Naive thymus-derived CD8-positive, alpha-beta T cell (primary cell): ENCODE results near the gene ALPP. TPM values are rescaled to one million over a fixed set of nuclear protein-coding genes. Genes with fewer than 3 reads are reported as not detected.
A peak's percentile ranks its signal among the peaks of the same experiment; 100 is the strongest.
"Not testable (repeated sequence)": the region's sequence is repeated elsewhere in the genome, so short reads cannot be mapped to it uniquely, and the experiment has no call there.

Experiments used
- ATAC-seq, 2 donors: fragments of 150-1000 bp; cut with Tn5 transposase in 1 of 2; sonication (Bioruptor Pico), chemical (Tn5 transposase) in 1 of 2; 1 replicate in 1 of 2; 2 replicates in 1 of 2; pipeline ENCODE4 v1.10.0; 2021; ENCODE audit warnings: mild to moderate bottlenecking in 2 of 2, moderate library complexity in 2 of 2
- POLR2A ChIA-PET: fragments of 350-600 bp; sonication (Branson Sonifier 250); formaldehyde crosslinking; loops from one replicate; lab custom pipeline; 2021; ENCODE audit warnings: antibody characterized with exemption; lab: Charles Lee
- DNase-seq, 10 donors: peaks; one replicate each; pipeline versions ENCODE4 v3.0.0 to v3.0.0-alpha.2; 2020 to 2022
- H3K27ac Mint-ChIP-seq, 10 donors: one replicate each; pipeline ENCODE4 v1.8.0; 2020 to 2022; ENCODE audit warnings: mild to moderate bottlenecking in 10 of 10, mixed read lengths in 10 of 10, moderate library complexity in 4 of 10, inconsistent platforms in 1 of 10
- H3K27me3 Mint-ChIP-seq, 5 donors: one replicate each; pipeline ENCODE4 v1.8.0; 2021 to 2022; ENCODE audit warnings: mixed read lengths in 5 of 5
- H3K36me3 Mint-ChIP-seq, 3 donors: one replicate each; pipeline ENCODE4 v1.8.0; 2020 to 2022; ENCODE audit warnings: mixed read lengths in 3 of 3, mild to moderate bottlenecking in 2 of 3, inconsistent platforms in 1 of 3
- H3K4me1 Mint-ChIP-seq, 4 donors: one replicate each; pipeline ENCODE4 v1.8.0; 2021 to 2022; ENCODE audit warnings: mixed read lengths in 4 of 4
- H3K4me3 Mint-ChIP-seq, 10 donors: one replicate each; pipeline ENCODE4 v1.8.0; 2020 to 2022; ENCODE audit warnings: mild to moderate bottlenecking in 10 of 10, mixed read lengths in 10 of 10, moderate library complexity in 6 of 10, inconsistent platforms in 1 of 10
- H3K9me3 Mint-ChIP-seq, 9 donors: one replicate each; pipeline ENCODE4 v1.8.0; 2020 to 2022; ENCODE audit warnings: mixed read lengths in 9 of 9, mild to moderate bottlenecking in 3 of 9, inconsistent platforms in 1 of 9, moderate library complexity in 1 of 9
- polyA plus RNA-seq, 3 donors: library from polyadenylated mRNA; unstranded; fragments of 300-500 nt; fragmentation: Illumina TruSeq; gene quantifications; one replicate each; pipeline ENCODE4 v1.2.3, GENCODE V29; 2021
- total RNA-seq, 8 experiments: library from RNA in 2 of 8; stranded (reverse) in 2 of 8; gene quantifications; one replicate each; pipeline ENCODE4 v1.2.3 and lab custom pipeline; 2021 to 2026

The ALPP gene
- not detected for total RNA-seq
- polyA plus RNA-seq = not detected
- total RNA-seq (lab: John Stamatoyannopoulos, UW) = 0 to 0.09 (median 0) reads per million in 6 experiments

GRCh38 chr2:232378735-232379151, at the start of gene ALPP:
ALPP (plus strand) TSS chr2:232378751; CDS start chr2:232378803, 52 bp downstream.
- H3K27me3 Mint-ChIP-seq = peaks cover 1 to 23% (median 8%) of the 10 kb centered on the region in 5 donors
- ATAC-seq, H3K36me3 Mint-ChIP-seq, H3K27ac Mint-ChIP-seq, POLR2A ChIA-PET, H3K4me1 Mint-ChIP-seq, DNase-seq, H3K9me3 Mint-ChIP-seq: not testable (repeated sequence)
- peak within 1 kb of the TSS in 2 of 10 donors; percentile 12 to 13 for H3K4me3 Mint-ChIP-seq

GRCh38 chr2:232329716-232330067, 48.9 kb upstream of the ALPP start:
- no peaks in the 10 kb centered on the region for H3K27me3 Mint-ChIP-seq
- ATAC-seq (no peak), DNase-seq (no peak)
- no peak overlapping the region for H3K4me3 Mint-ChIP-seq
- POLR2A ChIA-PET = no interaction called here
- no peaks in the 10 kb centered on the region for H3K36me3 Mint-ChIP-seq
- H3K9me3 Mint-ChIP-seq = no peaks in the 10 kb centered on the region
- H3K27ac Mint-ChIP-seq = no peak overlapping the region
- H3K4me1 Mint-ChIP-seq = peaks cover 3 to 24% (median 14%) of the 10 kb centered on the region in 4 donors

GRCh38 chr2:232330068-232330999, 48.2 kb upstream of the ALPP start:
- no peaks in the 10 kb centered on the region for H3K27me3 Mint-ChIP-seq
- no peaks in the 10 kb centered on the region for H3K36me3 Mint-ChIP-seq
- no peaks in the 10 kb centered on the region for H3K9me3 Mint-ChIP-seq
- no peak overlapping the region for H3K27ac Mint-ChIP-seq
- POLR2A ChIA-PET = no interaction called here
- DNase-seq (peak in 1 of 10 donors; percentile 53), ATAC-seq (no peak)
- peaks cover 3 to 20% (median 14%) of the 10 kb centered on the region in 4 donors for H3K4me1 Mint-ChIP-seq
- H3K4me3 Mint-ChIP-seq = no peak overlapping the region

- H3K9me3 Mint-ChIP-seq, H3K27me3 Mint-ChIP-seq, ATAC-seq, H3K4me3 Mint-ChIP-seq, H3K36me3 Mint-ChIP-seq, POLR2A ChIA-PET, H3K27ac Mint-ChIP-seq: not testable (repeated sequence)
- peak in 1 of 10 donors; percentile 32 for DNase-seq
- H3K4me1 Mint-ChIP-seq = peaks cover 3 to 20% (median 14%) of the 10 kb centered on the region in 4 donors
Observed at GRCh38 chr2:232331061-232331460, 47.5 kb upstream of the ALPP start.

GRCh38 chr2:232331641-232332040, 46.9 kb upstream of the ALPP start:
- H3K9me3 Mint-ChIP-seq, H3K4me3 Mint-ChIP-seq, H3K27me3 Mint-ChIP-seq, H3K27ac Mint-ChIP-seq, H3K36me3 Mint-ChIP-seq, ATAC-seq, POLR2A ChIA-PET: not testable (repeated sequence)
- H3K4me1 Mint-ChIP-seq = peaks cover 3 to 16% (median 12%) of the 10 kb centered on the region in 4 donors
- DNase-seq = peak in 1 of 10 donors; percentile 32

GRCh38 chr2:232332244-232332939, 46.2 kb upstream of the ALPP start:
- H3K4me1 Mint-ChIP-seq, H3K9me3 Mint-ChIP-seq, H3K36me3 Mint-ChIP-seq, H3K27me3 Mint-ChIP-seq, ATAC-seq, POLR2A ChIA-PET, H3K4me3 Mint-ChIP-seq: not testable (repeated sequence)
- peak overlapping the region in 1 of 10 donors; percentile 9 for H3K27ac Mint-ChIP-seq
- peak in 2 of 10 donors; percentile 3 to 54 for DNase-seq

- H3K4me3 Mint-ChIP-seq = no peak overlapping the region
- peaks cover 0 to 4% (median under 1%) of the 10 kb centered on the region in 4 donors for H3K4me1 Mint-ChIP-seq
- ATAC-seq = no peak
- no peaks in the 10 kb centered on the region for H3K9me3 Mint-ChIP-seq
- peaks cover 0 to 2% (median 0%) of the 10 kb centered on the region in 3 donors for H3K36me3 Mint-ChIP-seq
- POLR2A ChIA-PET = no interaction called here
- no peaks in the 10 kb centered on the region for H3K27me3 Mint-ChIP-seq
- peak in 1 of 10 donors; percentile 26 for DNase-seq
- H3K27ac Mint-ChIP-seq = no peak overlapping the region
Observed at GRCh38 chr2:232332940-232333259, 45.7 kb upstream of the ALPP start.

GRCh38 chr2:232333361-232334135, 45.0 kb upstream of the ALPP start:
- Mint-ChIP-seq H3K9me3 (no peaks in the 10 kb centered on the region), H3K36me3 (peaks cover 0 to 2% (median 0%) of the 10 kb centered on the region in 3 donors), H3K4me1 (peaks cover 0 to 2% (median 0%) of the 10 kb centered on the region in 4 donors), H3K27me3 (no peaks in the 10 kb centered on the region), H3K27ac (no peak overlapping the region), H3K4me3 (no peak overlapping the region)
- ATAC-seq (no peak), DNase-seq (peak in 2 of 10 donors; percentile 15 to 61)
- POLR2A ChIA-PET = no interaction called here

- DNase-seq = peak in 2 of 10 donors; percentile 7 to 59
- POLR2A ChIA-PET, H3K27ac Mint-ChIP-seq, H3K27me3 Mint-ChIP-seq, ATAC-seq, H3K36me3 Mint-ChIP-seq, H3K9me3 Mint-ChIP-seq, H3K4me1 Mint-ChIP-seq, H3K4me3 Mint-ChIP-seq: not testable (repeated sequence)
Observed at GRCh38 chr2:232334136-232334884, 44.2 kb upstream of the ALPP start.

- ATAC-seq, H3K27ac Mint-ChIP-seq, H3K36me3 Mint-ChIP-seq, H3K4me3 Mint-ChIP-seq, DNase-seq, H3K4me1 Mint-ChIP-seq, H3K9me3 Mint-ChIP-seq, POLR2A ChIA-PET, H3K27me3 Mint-ChIP-seq: not testable (repeated sequence)
Observed at GRCh38 chr2:232334885-232335205, 43.7 kb upstream of the ALPP start.

GRCh38 chr2:232335206-232335858, 43.2 kb upstream of the ALPP start:
- DNase-seq (peak in 2 of 10 donors; percentile 19 to 36), ATAC-seq (peak; percentile 50 to 63)
- H3K4me3 Mint-ChIP-seq, H3K27me3 Mint-ChIP-seq, H3K9me3 Mint-ChIP-seq, H3K4me1 Mint-ChIP-seq, POLR2A ChIA-PET, H3K36me3 Mint-ChIP-seq, H3K27ac Mint-ChIP-seq: not testable (repeated sequence)

- Mint-ChIP-seq H3K36me3 (peaks cover 0 to 2% (median 0%) of the 10 kb centered on the region in 3 donors), H3K4me1 (peaks cover 0 to 6% (median 3%) of the 10 kb centered on the region in 4 donors), H3K27ac (peak overlapping the region in 1 of 10 donors; percentile 34), H3K27me3 (no peaks in the 10 kb centered on the region), H3K4me3 (no peak overlapping the region), H3K9me3 (no peaks in the 10 kb centered on the region)
- no peak for ATAC-seq
- POLR2A ChIA-PET = no interaction called here
- no peak for DNase-seq
Observed at GRCh38 chr2:232335859-232336215, 42.7 kb upstream of the ALPP start.
